Measurements from ENCODE around the gene RENBP. TPM values are rescaled to one million over a fixed set of nuclear protein-coding genes. Genes with fewer than 3 reads are reported as not detected.
"Not testable (repeated sequence)": the region's sequence is repeated elsewhere in the genome, so short reads cannot be mapped to it uniquely, and the experiment has no call there.

RENBP gene
- 24.8 and 30.3 TPM in 2 replicates for total RNA-seq

DNA sequence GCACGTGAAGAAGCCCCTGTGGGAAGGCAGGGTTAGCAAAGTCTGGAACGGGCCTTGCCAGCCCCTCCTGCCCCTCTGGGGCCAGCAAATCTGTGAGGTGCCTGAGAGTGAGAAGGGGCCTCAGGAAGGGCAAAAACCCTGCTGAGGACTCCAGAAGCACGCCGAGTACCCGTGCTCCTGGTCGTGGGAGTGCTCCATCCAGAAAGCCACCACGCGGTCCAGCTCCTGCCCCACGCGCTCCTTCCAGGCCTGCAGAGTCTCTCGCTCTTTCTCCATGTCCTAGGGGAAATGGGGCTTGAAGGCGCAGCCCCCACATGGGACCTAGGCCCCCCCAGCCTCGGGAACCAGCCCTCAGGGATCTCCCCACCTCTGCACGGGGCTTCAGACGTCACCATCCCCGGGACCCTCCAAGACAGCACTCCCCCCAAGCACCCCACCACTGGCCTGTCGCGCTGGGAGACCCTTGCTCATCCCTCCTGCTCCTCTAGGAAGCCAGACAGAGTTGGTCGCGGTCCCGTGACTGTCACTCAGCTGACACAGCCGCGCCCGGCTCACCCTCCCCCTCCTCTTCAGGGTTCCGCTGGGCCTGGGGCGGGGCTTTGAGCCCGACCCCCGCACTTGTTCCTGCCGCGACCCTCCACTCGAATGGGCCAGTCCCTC lies at the start of gene RENBP:
Gene RENBP (minus strand): TSS at position 504 of the 660 bp plus-strand sequence. CDS start 33 bp downstream, at position 471.
- intact Hi-C loops (cut with micrococcal nuclease): loop anchor here (1.0 kb wide), 1 partner anchor 9 kb away; the partner anchor contains the start of gene NAA10

DNA sequence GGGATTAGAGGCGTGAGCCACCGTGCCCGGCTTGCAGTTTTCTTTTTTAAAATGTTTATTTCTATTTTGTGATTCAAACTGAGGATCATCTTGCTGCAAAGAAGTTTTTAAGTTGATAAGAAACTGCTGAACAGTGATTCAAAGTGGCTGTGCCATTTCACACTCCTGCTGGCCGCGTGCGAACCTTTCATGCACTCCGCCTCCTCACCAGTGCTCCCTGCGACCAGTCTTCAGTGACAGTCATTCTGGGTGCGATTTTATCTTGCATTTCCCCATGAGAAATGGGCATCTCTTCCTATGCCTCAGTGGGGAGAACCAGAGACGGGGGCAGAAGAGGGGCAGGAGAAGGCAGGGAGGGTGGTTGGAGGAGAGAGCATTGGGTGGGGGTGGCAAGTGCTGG lies 49.5 kb upstream of the RENBP start:
- intact Hi-C loops (cut with micrococcal nuclease): no loop called here

DNA sequence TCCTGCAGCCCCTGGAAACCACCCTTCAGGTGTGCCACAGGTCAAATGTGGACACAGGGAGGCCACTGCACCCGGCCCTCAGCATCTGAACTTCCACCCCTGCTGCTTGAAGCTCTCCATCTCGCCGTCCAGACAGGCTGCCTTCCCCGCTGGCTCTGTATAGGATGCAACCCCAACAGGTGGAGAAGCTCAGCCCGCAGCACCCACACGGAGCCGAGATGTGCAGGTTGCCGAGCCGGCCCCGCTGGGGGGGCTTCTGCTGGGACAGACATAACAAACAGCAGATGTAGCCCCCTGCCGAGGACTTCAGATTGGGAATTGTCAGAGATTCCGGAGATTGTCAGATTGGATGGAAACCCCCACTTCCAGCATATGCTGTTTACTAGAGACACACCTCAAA lies 48.6 kb upstream of the RENBP start:
- intact Hi-C loops (cut with micrococcal nuclease): no loop called here

DNA sequence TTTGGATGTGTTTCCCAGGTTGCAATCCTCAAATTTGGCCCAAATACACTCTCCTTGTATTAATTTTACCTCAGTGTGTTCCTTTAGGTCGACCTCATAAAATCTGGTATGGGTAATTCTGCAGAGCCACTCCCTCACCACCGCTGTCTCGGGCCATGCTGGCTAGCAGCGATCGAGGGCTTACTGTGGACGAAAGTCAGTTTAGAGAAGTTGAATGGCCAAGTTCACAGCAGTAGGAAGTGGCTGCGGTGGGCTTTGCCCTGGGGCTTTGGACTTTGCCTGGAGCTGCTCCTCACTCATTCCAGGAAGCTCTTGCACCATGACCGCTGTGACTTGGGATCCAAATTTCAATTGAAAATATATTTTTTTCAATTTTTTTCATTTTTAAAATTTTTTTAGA lies 47.7 kb upstream of the RENBP start:
- intact Hi-C loops (cut with micrococcal nuclease): no loop called here

DNA sequence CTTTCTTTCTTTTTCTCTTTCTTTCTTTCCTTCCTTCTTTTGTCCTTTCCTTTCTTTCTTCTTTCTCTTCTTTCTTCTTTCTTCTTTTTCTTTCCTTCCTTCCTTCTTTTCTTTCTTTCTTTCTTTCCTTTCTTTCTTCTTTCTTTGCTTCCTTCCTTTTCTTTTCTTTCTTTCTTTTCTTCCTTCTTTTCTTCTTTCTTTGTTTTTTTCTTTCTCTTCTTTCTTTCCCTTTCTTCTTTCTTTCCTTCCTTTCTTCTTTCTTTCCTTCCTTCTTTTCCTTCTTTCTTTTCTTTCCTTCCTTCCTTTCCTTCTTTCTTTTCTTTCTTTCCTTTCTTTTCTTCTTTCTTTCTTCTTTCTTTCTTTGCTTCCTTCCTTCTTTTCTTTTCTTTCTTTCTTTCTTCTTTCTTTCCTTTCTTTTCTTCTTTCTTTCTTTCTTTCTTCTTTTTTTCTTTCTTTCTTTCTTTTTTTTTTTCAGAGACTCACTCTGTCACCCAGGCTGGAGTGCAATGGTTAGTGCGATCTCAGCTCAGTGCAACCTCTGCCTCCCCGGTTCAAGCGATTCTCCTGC lies 46.7 kb upstream of the RENBP start:
- intact Hi-C loops (cut with micrococcal nuclease): no loop called here

DNA sequence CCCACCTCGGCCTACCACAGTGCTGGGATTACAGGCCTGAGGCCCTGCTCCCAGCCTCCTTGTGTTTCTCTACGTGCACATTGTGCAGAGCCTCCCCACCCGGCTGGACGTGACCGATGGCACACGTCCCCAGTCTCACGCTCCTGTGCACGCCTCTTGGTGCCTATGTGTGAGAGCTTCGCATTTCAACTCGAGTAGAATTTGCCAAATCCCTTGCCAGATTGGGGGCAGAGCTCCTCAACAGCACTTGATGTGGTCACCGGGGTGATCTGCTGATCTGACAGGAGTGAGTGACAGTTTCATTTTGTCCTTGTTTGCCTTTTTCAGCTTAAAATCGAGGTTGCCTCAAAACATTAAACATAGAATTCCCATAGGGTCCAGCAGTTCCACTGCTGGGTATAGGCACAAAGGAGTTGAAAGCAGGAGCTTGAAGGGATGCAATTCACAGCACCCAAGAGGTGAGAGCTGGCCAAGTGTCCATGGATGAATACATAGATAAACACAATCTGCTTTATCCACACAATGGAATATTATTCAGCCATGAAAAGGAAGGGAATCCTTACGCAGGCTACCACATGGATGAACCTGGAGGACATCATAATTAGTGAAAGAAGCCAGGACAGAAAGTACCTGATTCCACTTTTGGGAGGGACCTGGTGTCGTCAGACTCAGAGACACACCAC lies 45.7 kb upstream of the RENBP start:
- intact Hi-C loops (cut with micrococcal nuclease): no loop called here

DNA sequence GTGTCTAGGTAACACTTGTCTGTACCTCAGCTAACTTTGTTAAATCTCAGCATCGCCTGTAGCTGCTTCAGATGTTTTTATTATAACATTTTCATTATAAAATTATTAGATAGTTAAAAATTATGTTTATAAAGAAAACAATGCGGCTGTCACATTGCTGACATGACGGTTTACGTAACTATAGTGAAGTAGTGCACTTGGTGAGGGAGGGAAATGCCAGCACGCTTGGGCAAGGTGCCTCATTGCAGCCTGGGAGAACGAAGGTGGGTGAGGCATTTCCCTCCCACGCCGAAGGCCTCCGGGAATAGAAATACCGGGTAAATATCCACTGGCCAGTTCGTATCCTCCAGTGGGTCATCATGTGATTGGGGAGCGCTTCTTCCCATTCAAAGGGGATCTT lies 44.0 kb upstream of the RENBP start:
- intact Hi-C loops (cut with micrococcal nuclease): no loop called here

DNA sequence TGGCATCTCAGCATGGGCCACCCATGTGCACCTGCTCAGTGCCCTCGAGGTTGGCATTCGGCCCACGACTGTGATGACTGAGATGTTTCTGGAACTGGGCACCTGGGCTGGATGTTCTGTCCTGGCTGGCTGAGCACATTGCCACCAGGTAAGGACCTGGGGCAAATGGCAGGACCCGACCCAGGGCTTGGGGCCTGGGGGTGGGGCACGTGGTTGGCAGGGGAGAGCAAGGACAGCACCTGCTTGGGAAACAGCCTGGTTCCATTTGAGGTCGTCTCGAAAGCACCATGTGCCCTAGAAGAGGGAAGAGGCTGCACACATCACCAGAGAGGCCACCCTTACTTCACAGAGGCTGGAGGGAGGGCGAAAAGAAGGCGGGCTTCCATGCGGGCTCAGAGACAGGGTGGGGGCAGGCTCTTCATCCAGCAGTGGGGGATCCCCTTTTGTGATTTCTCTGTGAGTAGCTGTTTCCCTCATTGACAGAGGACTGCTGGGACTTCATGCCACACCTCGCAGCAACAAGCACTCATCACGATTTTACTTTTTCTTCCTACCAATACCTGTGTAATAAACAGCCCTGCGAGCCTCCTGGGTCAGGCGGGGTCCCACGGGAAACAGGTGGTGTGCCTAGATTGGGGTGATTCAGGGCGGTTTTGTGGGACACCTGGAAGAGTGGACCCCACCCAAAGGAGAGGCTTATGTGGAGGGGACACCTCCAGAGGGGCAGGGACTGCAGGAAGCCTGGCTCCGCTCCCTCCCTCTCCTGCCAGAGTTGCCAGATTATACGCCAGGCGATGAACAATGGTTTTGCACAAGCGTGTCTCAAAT lies 40.1 kb upstream of the RENBP start:
- intact Hi-C loops (cut with micrococcal nuclease): loop anchor here (2.0 kb wide), 1 partner anchor 14 kb away; the partner anchor contains the start of gene HCFC1

DNA sequence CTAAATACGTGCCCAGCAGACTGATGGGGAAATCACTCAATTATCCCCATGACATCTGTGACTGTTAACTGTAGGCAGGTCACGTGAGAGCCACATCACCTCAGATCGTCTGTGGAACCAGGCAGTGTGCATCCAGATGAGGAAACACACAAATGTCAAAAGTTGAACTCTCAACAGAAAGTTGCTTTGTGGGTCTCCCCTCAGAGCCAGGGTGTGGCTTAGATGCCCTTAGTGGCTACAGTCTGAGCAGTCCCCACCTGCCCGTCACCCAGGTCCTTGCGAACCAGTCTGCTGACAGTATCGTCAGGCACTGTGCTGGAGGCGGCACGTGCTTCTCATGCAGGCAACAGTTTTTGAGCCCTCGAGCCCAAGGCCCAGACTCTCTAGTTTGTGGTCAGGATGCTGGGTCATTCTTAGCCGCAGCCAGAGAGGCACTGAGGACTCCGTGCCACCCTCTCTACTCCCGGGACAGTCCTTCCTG lies 38.9 kb upstream of the RENBP start:
- intact Hi-C loops (cut with micrococcal nuclease): no loop called here

DNA sequence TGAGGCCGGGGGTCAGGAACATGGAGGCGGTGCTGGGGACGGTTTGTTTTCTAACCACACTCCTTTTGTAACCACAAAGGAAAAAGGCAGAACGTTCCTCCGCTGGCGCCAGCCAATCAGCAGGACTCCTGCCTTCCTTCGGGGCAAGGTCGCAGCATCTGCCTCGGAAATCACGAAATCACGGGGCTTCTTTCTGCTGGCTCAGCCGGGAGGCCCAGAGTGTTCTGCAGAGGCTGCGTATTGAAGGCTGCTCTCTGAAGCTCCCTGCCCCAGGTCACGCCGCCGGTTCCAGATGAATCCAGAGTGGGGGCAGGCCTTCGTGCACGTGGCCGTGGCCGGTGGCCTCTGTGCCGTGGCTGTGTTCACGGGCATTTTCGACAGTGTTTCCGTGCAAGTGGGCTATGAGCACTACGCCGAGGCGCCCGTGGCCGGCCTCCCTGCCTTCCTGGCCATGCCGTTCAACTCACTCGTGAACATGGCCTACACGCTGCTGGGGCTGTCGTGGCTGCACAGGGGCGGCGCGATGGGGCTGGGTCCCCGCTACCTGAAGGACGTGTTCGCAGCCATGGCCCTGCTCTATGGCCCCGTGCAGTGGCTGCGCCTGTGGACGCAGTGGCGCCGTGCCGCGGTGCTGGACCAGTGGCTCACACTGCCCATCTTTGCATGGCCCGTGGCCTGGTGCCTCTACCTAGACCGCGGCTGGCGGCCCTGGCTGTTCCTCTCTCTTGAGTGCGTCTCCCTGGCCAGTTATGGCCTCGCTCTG lies 37.5 kb upstream of the RENBP start:
- intact Hi-C loops (cut with micrococcal nuclease): loop anchor here (1.0 kb wide), 1 partner anchor 9 kb away; no protein-coding TSS in a partner anchor

DNA sequence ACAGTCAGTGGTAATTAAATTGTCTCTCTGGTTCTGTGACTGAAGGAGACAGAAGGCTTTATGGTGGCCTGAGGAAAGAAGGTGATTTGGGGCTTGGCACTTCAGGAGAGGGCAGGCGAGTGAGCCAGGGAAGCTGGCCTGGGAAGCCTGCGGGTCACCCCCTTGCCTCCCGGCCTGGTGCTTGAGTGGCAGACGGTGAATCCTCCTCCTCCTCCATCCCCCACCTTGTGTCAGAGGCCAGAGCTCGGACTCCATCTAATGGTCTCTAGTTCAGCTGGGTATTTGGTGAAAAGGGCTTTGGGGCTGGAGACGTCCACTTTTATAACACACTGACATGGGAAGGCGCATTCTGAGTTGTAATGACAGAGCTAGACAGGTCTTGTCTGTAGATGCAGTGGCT lies 36.8 kb upstream of the RENBP start:
- intact Hi-C loops (cut with micrococcal nuclease): loop anchor here (1.0 kb wide), 1 partner anchor 8 kb away; no protein-coding TSS in a partner anchor

DNA sequence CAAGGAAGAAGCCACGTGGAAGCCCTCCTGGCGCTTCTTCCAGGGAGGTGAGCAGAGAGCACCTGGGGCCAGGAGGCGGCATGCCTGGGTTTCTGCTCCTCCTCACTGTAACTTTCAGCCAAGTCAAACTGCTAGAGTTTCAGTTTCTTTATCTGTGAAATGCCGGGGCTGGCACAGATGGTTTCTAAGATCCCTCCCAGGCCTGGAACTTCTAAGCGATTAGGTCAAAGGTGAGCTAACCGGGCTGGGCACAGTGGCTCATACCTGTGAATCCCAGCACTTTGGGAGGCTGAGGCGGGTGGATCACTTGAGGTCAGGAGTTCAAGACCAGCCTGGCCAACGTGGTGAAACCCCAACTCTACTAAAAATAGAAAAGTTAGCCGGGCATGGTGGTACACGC lies 36.0 kb upstream of the RENBP start:
- intact Hi-C loops (cut with micrococcal nuclease): not testable (repeated sequence)

DNA sequence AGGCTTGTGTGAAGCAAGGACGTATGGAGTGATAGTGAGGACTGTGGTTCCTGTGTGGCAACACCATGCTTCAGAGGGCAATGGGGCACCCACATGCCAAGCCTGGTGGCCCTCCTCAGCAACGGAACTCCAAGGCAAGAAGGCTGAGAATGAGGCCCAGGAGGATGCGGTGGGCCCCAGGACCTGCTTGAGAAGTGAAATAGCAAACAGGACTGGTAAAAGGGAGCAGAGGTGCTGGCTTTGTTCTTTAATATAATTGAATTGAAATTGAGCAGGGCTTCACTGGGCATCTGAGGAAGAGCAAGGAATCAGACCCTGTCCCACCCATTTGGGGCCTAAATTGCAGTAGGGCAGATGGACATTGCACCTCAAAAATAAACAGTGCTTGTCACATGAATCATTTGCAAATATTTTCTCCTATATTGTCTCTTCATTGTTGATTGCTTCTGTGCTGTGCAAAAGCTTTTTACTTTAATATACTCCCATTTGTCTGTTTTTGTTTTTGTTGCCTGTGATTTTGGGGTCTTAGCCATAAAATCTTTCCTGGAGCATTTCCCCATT lies 30.4 kb upstream of the RENBP start:
- intact Hi-C loops (cut with micrococcal nuclease): loop anchor here (5.0 kb wide), 3 partner anchors 397 to 542 kb away; partner anchors contain the start of genes FAM3A, FLNA and RPL10

DNA sequence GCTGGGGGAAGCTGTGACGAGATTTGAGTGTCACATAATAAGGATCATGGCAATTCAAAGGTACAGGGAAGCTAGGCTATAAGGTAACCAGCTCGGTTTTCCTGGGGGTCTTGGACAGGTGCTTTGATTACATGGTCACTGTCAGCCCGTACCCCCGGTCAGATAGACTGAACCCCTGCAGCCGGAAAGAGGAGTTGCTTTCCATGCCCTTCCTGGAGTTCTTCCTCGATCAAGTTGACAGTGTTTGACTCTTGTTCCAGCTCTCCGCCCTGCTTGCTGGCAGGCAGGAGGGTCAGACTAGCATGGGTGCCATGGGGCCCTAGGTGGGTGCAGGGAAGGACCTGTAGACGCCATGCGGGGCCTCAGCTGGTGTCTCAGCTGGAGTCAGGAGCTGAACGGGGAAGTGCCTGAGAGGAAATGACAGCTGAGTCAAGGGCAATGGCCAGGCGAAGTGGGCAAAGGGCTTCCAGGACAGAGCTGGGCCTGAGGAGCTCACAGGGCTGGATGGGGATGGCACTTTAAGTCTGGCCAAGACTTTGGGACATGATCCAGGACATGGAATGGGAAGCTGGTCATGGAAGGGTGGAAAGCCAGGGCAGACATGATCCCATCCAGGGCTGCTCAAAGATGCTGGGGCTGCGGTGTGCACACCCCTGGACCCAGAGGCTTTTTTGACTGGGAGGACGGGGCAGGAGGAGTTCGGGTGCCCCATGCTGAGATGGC lies 29.7 kb upstream of the RENBP start:
- intact Hi-C loops (cut with micrococcal nuclease): loop anchor here (5.0 kb wide), 3 partner anchors 398 to 543 kb away; partner anchors contain the start of genes FAM3A, FLNA and RPL10

DNA sequence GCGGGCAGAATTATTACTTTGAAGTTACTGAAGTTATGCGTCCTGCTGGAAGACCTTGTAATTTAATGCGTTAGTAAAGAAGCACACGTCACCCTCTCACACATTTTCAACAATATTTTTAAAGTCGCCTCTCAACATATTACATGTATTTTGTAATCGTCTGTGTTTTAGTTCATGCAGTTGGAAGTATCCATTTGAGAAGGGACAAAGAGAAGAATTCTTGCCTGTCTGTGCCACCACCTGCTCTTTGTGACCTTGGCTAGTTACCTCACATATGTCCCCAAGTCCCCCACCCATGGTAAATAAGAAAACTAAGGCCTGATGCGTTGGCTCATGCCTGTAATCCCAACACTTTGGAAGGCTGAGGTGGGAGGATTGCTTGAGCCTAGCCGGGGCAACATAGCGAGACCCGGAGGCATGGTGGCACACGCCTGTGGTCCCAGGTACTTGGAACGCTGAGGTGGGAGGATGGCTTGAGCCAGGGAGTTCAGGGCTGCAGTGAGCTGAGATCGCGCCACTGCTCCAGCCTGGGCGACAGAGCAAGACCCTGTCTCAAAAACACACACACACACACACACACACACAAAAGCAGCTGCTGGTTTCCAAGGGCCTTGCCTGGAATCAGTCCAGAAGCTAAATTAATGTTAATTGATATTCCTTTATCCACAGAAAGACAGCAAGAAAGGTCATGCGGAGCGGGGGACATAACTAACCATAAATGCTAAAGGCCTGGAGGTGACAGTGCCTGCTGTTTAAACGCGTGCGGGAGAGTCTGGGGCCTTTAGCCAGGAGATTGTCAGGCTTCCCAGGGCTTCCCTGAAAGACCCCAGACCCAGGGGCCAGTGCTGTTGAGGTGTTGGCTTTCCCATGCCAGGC lies 28.9 kb upstream of the RENBP start:
- intact Hi-C loops (cut with micrococcal nuclease): loop anchor here (1.0 to 5.0 kb wide), 6 partner anchors 8 to 789 kb away; partner anchors contain the start of genes DKC1, FAM3A, FLNA and IRAK1

DNA sequence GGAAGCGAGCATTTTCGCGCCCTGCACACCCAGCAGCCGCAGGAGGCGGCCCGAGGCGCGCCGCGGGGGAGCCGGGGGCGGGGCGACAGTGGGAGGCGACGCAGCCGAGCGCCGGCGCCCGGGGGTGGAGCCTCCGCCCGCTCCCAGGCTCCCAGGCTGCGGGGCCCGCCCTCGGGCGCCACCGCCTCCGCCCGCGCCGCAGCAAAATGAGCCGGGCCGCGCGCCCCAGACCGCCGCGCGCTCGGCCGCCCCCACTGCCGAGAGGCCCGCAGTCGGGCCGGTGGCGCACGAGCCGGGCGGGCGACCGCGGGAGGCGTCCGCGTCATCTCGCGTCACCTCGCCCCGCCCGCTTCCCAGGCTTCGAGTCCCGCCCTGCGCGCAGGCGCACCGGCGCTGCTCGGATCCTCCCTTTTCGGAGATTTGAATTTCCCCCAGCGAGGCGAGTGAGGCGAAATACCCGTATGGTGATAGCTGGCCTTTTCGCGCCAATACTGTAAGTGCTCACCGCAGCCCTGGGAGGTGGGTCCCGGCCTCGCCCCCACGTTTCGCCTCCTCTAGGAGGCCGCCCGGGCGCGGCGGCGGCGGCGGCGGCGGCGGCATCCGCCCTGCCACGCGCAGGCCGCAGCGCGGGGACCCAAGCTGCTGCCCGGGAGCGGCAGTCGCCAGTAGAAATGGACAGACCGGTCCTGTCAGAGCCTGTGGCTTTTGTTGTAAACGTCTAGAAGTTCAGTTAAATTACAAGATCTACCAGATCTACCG lies 28.1 kb upstream of the RENBP start, which contains the start of gene TMEM187:
Gene TMEM187 (plus strand): TSS at position 387 of the 759 bp plus-strand sequence. CDS start 9,309 bp downstream, outside the sequence.
- intact Hi-C loops (cut with micrococcal nuclease): loop anchor here (1.0 to 5.0 kb wide), 6 partner anchors 9 to 790 kb away; partner anchors contain the start of genes DKC1, FAM3A, FLNA and IRAK1
